B cell (primary cell): ENCODE measurements around the gene PHRF1. TPM values are rescaled to one million over a fixed set of nuclear protein-coding genes. Genes with fewer than 3 reads are reported as not detected.

Source experiments
- ATAC-seq: fragments of 200-7000 bp; cut with Tn5 transposase; one replicate; pipeline ENCODE4 v1.10.0; 2021; ENCODE audit warnings: low read depth, mild to moderate bottlenecking, moderate number of reproducible peaks, moderate library complexity
- CTCF ChIA-PET: fragments of 350-600 bp; sonication (Branson Sonifier 250); formaldehyde crosslinking; loops from one replicate; lab custom pipeline; 2021; ENCODE audit warnings: antibody characterized with exemption, inconsistent platforms; lab: Charles Lee
- POLR2A ChIA-PET: fragments of 350-600 bp; sonication (Branson Sonifier 250); formaldehyde crosslinking; loops from one replicate; lab custom pipeline; 2021; ENCODE audit warnings: antibody characterized with exemption; lab: Charles Lee
- DNase-seq: peaks from one replicate; pipeline ENCODE4 v3.0.0; 2013
- H2AFZ ChIP-seq: 2 replicates; pipeline ENCODE4 v1.6.1; 2012; ENCODE audit warnings: mild to moderate bottlenecking, low read depth, low read length; ENCODE audit not compliant: insufficient read depth, poor library complexity, severe bottlenecking
- H3K27ac ChIP-seq, 2 donors: 1 replicate in 1 of 2; 2 replicates in 1 of 2; pipeline ENCODE4 v1.5.1; 2012 to 2013; ENCODE audit warnings: low read length in 2 of 2, mild to moderate bottlenecking in 2 of 2, moderate library complexity in 1 of 2
- H3K27me3 ChIP-seq, 4 experiments: fragments of 200-600 bp in 1 of 4; sonication (generic) in 1 of 4; replicated peaks in 1 of 4; 1 replicate in 2 of 4; 2 replicates in 2 of 4; pipeline versions ENCODE4 v1.6.1 to v1.7.0; 2013 to 2016; ENCODE audit warnings: low read length in 3 of 4, mild to moderate bottlenecking in 2 of 4, mixed read lengths in 1 of 4, moderate library complexity in 1 of 4; ENCODE audit not compliant: insufficient read depth in 4 of 4, control insufficient read depth in 3 of 4; ENCODE audit errors: control extremely low read depth in 1 of 4
- H3K36me3 ChIP-seq, 2 experiments: replicated peaks in 1 of 2; 1 replicate in 1 of 2; 2 replicates in 1 of 2; pipeline versions ENCODE4 v1.6.1 to v1.7.1; 2013; ENCODE audit warnings: low read length in 1 of 2; ENCODE audit not compliant: insufficient read depth in 2 of 2, control insufficient read depth in 1 of 2; ENCODE audit errors: control extremely low read depth in 1 of 2, extremely low read depth in 1 of 2
- H3K4me1 ChIP-seq, 2 donors: fragments of 200-600 bp in 1 of 2; sonication (generic) in 1 of 2; 1 replicate in 1 of 2; 2 replicates in 1 of 2; pipeline versions ENCODE4 v1.5.1 to v1.6.1; 2013 to 2017; ENCODE audit warnings: low read length in 2 of 2; ENCODE audit not compliant: control insufficient read depth in 2 of 2, insufficient read depth in 2 of 2
- H3K4me2 ChIP-seq: replicated peaks from 2 replicates; pipeline ENCODE3; 2012; ENCODE audit warnings: mild to moderate bottlenecking, low read depth, low read length; ENCODE audit not compliant: poor library complexity, severe bottlenecking
- H3K4me3 ChIP-seq, 5 experiments: fragments of 200-600 bp in 1 of 5; sonication (generic) in 1 of 5; 1 replicate in 3 of 5; 2 replicates in 2 of 5; pipeline versions ENCODE4 v1.5.1 to v1.7.0; 2011 to 2016; ENCODE audit warnings: low read length in 4 of 5, mild to moderate bottlenecking in 4 of 5, low read depth in 2 of 5, control low read depth in 1 of 5, moderate library complexity in 1 of 5; ENCODE audit not compliant: insufficient read depth in 1 of 5; ENCODE audit errors: control extremely low read depth in 1 of 5, extremely low read depth in 1 of 5
- H3K79me2 ChIP-seq: fragments of 200-600 bp; sonication (generic); one replicate; pipeline ENCODE4 v1.6.0; 2016; ENCODE audit warnings: low read length; ENCODE audit not compliant: control insufficient read depth, insufficient read depth
- H3K9ac ChIP-seq: fragments of 200-600 bp; sonication (generic); 2 replicates; pipeline ENCODE4 v1.6.1; 2017; ENCODE audit warnings: mild to moderate bottlenecking, low read length, moderate library complexity
- H3K9me3 ChIP-seq, 3 donors: one replicate each; pipeline versions ENCODE4 v1.6.1 to v1.7.1; 2013; ENCODE audit warnings: low read length in 2 of 3; ENCODE audit not compliant: control insufficient read depth in 2 of 3, insufficient read depth in 1 of 3; ENCODE audit errors: control extremely low read depth in 1 of 3
- H4K20me1 ChIP-seq: 2 replicates; pipeline ENCODE4 v1.6.0; 2012; ENCODE audit warnings: mild to moderate bottlenecking, low read length; ENCODE audit not compliant: insufficient read depth, control insufficient read depth, poor library complexity, severe bottlenecking
- H3K27ac Mint-ChIP-seq: one replicate; pipeline ENCODE4 v1.8.0; 2021; ENCODE audit warnings: mixed read lengths
- H3K27me3 Mint-ChIP-seq: one replicate; pipeline ENCODE4 v1.8.0; 2021; ENCODE audit warnings: mixed read lengths
- H3K4me1 Mint-ChIP-seq: one replicate; pipeline ENCODE4 v1.8.0; 2021; ENCODE audit warnings: mixed read lengths
- H3K4me3 Mint-ChIP-seq: one replicate; pipeline ENCODE4 v1.8.0; 2021; ENCODE audit warnings: mixed read lengths
- H3K9me3 Mint-ChIP-seq: one replicate; pipeline ENCODE4 v1.8.0; 2022; ENCODE audit warnings: mixed read lengths; ENCODE audit not compliant: insufficient read depth
- CTCF ChIP-seq: fragments of 200-600 bp; IDR thresholded peaks from one replicate; pipeline ENCODE4 v1.8.0; 2022; ENCODE audit warnings: antibody characterized with exemption, mild to moderate bottlenecking
- EZH2 ChIP-seq: IDR thresholded peaks from 2 replicates; pipeline ENCODE4 v1.6.1; 2012; ENCODE audit warnings: borderline replicate concordance, low read depth, mild to moderate bottlenecking, moderate library complexity, low read length; ENCODE audit not compliant: insufficient read depth, poor library complexity, severe bottlenecking
- WGBS: methylation state at CpG from one replicate; pipeline ENCODE4 v1.1.5; 2013; ENCODE audit warnings: missing lambda C conversion rate; ENCODE audit not compliant: insufficient coverage; 5-methylcytosine and 5-hydroxymethylcytosine counted together
- intact Hi-C: fragments of 100-400 bp; cut with micrococcal nuclease; formaldehyde crosslinking; loops from one replicate; pipeline ENCODE4 v1.10.0; 2022
- polyA plus RNA-seq: library from polyadenylated mRNA; depleted of rRNA; stranded (reverse); fragments of >200 nt; gene quantifications from 2 replicates; pipeline ENCODE4 v1.2.3, GENCODE V29; 2012
- total RNA-seq, 2 donors: library from RNA; stranded (reverse); fragments of 120-200 nt in 1 of 2; gene quantifications; 1 replicate in 1 of 2; 2 replicates in 1 of 2; pipeline versions ENCODE4 v1.2.3 to v1.2.4, GENCODE V29; 2013 to 2022

PHRF1 gene
- total and polyA plus RNA-seq, 2 donors (not counting 1 experiment from before 2014, with no cell fraction given): 22.3 to 57.9 TPM

GRCh38 chr11:590997-591396 is 14.7 kb downstream of the PHRF1 start:
- no peak overlapping the region for H3K9ac ChIP-seq
- H3K4me1 Mint-ChIP-seq: no peaks in the 10 kb centered on the region
- no peaks in the 10 kb centered on the region for H3K27me3 ChIP-seq
- no peak overlapping the region for H3K4me3 ChIP-seq
- ATAC-seq (no peak), DNase-seq (no peak)
- H3K9me3 ChIP-seq: no peaks in the 10 kb centered on the region
- ChIA-PET POLR2A (no interaction called here), CTCF (interaction anchor here (0.8 kb wide), 1 partner anchor 15 kb away, joined by 4 read pairs; no protein-coding TSS in a partner anchor)
- no peak overlapping the region for H3K4me2 ChIP-seq
- H3K79me2 ChIP-seq: peaks cover 47% of the 10 kb centered on the region
- H3K27ac ChIP-seq: no peak overlapping the region
- H2AFZ ChIP-seq: no peak overlapping the region
- no peaks in the 10 kb centered on the region for H3K9me3 Mint-ChIP-seq
- H3K27ac Mint-ChIP-seq: no peak overlapping the region
- no peak for TF ChIP-seq CTCF
- no peak for TF ChIP-seq EZH2
- intact Hi-C loops: no loop called here
- H4K20me1 ChIP-seq: peaks cover 70% of the 10 kb centered on the region
- no peaks in the 10 kb centered on the region for H3K27me3 Mint-ChIP-seq
- H3K36me3 ChIP-seq: peaks cover 0 to 82% of the 10 kb centered on the region in 2 experiments
- WGBS: 85% methylated on average over 8 of the region's 11 CpGs
- H3K4me3 Mint-ChIP-seq: no peak overlapping the region
- no peaks in the 10 kb centered on the region for H3K4me1 ChIP-seq

- no peaks in the 10 kb centered on the region for H3K4me1 Mint-ChIP-seq
- no peak for ATAC-seq
- DNase-seq: no peak
- H3K9me3 Mint-ChIP-seq: no peaks in the 10 kb centered on the region
- Histone ChIP-seq H3K9ac (no peak overlapping the region), H3K4me3 (no peak overlapping the region), H2AFZ (no peak overlapping the region), H3K79me2 (peaks cover 44% of the 10 kb centered on the region), H3K27ac (no peak overlapping the region), H3K27me3 (no peaks in the 10 kb centered on the region), H3K4me2 (no peak overlapping the region), H3K4me1 (no peaks in the 10 kb centered on the region), H3K36me3 (peaks cover 0 to 84% of the 10 kb centered on the region in 2 experiments), H4K20me1 (peaks cover 69% of the 10 kb centered on the region), H3K9me3 (no peaks in the 10 kb centered on the region)
- ChIA-PET CTCF (no interaction called here), POLR2A (no interaction called here)
- no peak overlapping the region for H3K27ac Mint-ChIP-seq
- 97% methylated on average over 22 of the region's 22 CpGs for WGBS
- H3K27me3 Mint-ChIP-seq: no peaks in the 10 kb centered on the region
- H3K4me3 Mint-ChIP-seq: no peak overlapping the region
- intact Hi-C loops: no loop called here
- TF ChIP-seq CTCF: no peak
- no peak for TF ChIP-seq EZH2
Observed at GRCh38 chr11:592501-592900, 16.2 kb downstream of the PHRF1 start.
